Measurements from ENCODE around the gene PKN2. TPM values are rescaled to one million over a fixed set of nuclear protein-coding genes. Genes with fewer than 3 reads are reported as not detected.

Gene PKN2
- total RNA-seq, 1 donor from 2014 or later: 37.5 TPM

DNA sequence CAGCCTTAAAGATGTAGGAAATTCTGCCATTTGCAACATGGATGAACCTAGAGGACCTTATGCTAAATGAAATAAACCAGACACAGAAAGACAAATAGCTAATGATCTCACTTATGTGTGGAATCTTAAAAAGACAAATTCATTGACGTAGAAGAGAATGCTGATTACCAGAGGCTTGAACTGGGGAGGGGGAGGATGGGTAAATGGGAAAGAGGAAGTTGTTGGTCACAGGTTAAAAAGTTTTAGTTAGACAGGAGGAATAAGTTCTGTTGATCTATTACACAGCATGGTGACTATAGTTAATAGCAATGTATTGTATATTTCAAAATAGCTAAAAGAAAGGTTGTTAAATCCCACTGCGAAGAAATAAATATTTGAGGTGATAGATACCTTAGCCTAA, 62.8 kb downstream of the PKN2 start:
- Histone ChIP-seq H3K36me3 (ENCODE audit: insufficient read depth, low read length) (no peaks in the 10 kb centered on the region), H3K4me1 (ENCODE audit: insufficient read depth, low read length) (no peaks in the 10 kb centered on the region), H4K20me1 (ENCODE audit: insufficient read depth, low read length) (no peaks in the 10 kb centered on the region), H2AFZ (ENCODE audit: low read depth, low read length) (no peak overlapping the region), H3K27me3 (ENCODE audit: insufficient read depth, low read length) (no peaks in the 10 kb centered on the region), H3K4me3 (ENCODE audit: insufficient read depth, low read depth, low read length) (no peak overlapping the region), H3K9ac (ENCODE audit: low read length) (no peak overlapping the region), H3K27ac (ENCODE audit: low read depth, low read length) (no peak overlapping the region), H3K79me2 (ENCODE audit: insufficient read depth, low read length) (peaks cover 8% of the 10 kb centered on the region), H3K4me2 (ENCODE audit: low read length) (no peak overlapping the region), H3K9me3 (ENCODE audit: insufficient read depth, low read depth, low read length) (no peaks in the 10 kb centered on the region)
- Mint-ChIP-seq H3K4me1 (ENCODE audit: low read depth, unreplicated experiment) (peaks cover under 1% of the 10 kb centered on the region), H3K4me3 (ENCODE audit: unreplicated experiment) (no peak overlapping the region), H3K27ac (ENCODE audit: unreplicated experiment) (no peak overlapping the region), H3K36me3 (ENCODE audit: low read depth, unreplicated experiment) (peaks cover 3% of the 10 kb centered on the region), H3K27me3 (ENCODE audit: low read depth, unreplicated experiment) (no peaks in the 10 kb centered on the region), H3K9me3 (ENCODE audit: unreplicated experiment) (no peaks in the 10 kb centered on the region)
- FAIRE-seq (no peak), DNase-seq (ENCODE audit: low read depth) (no peak)
- no peak for TF ChIP-seq EZH2 (IDR thresholded peaks at IDR 0.05; ENCODE audit: insufficient read depth, low read length)

- Histone ChIP-seq H3K27me3 (ENCODE audit: insufficient read depth, low read length) (no peaks in the 10 kb centered on the region), H3K27ac (ENCODE audit: low read depth, low read length) (no peak overlapping the region), H2AFZ (ENCODE audit: low read depth, low read length) (no peak overlapping the region), H4K20me1 (ENCODE audit: insufficient read depth, low read length) (no peaks in the 10 kb centered on the region), H3K79me2 (ENCODE audit: insufficient read depth, low read length) (peaks cover 3% of the 10 kb centered on the region), H3K9ac (ENCODE audit: low read length) (no peak overlapping the region), H3K4me3 (ENCODE audit: insufficient read depth, low read depth, low read length) (no peak overlapping the region), H3K4me1 (ENCODE audit: insufficient read depth, low read length) (no peaks in the 10 kb centered on the region), H3K36me3 (ENCODE audit: insufficient read depth, low read length) (no peaks in the 10 kb centered on the region), H3K9me3 (ENCODE audit: insufficient read depth, low read depth, low read length) (no peaks in the 10 kb centered on the region), H3K4me2 (ENCODE audit: low read length) (no peak overlapping the region)
- Mint-ChIP-seq H3K9me3 (ENCODE audit: unreplicated experiment) (peaks cover 1% of the 10 kb centered on the region), H3K4me1 (ENCODE audit: low read depth, unreplicated experiment) (no peaks in the 10 kb centered on the region), H3K4me3 (ENCODE audit: unreplicated experiment) (no peak overlapping the region), H3K27ac (ENCODE audit: unreplicated experiment) (no peak overlapping the region), H3K36me3 (ENCODE audit: low read depth, unreplicated experiment) (peaks cover 9% of the 10 kb centered on the region), H3K27me3 (ENCODE audit: low read depth, unreplicated experiment) (no peaks in the 10 kb centered on the region)
- FAIRE-seq (no peak), DNase-seq (ENCODE audit: low read depth) (no peak)
- TF ChIP-seq EZH2 (IDR thresholded peaks at IDR 0.05; ENCODE audit: insufficient read depth, low read length): no peak
- TF ChIP-seq CTCF (IDR thresholded peaks at IDR 0.05; ENCODE audit: insufficient read depth, low read depth, low read length): no peak
Measured at GRCh38 chr1:88751714-88752113, 67.6 kb downstream of the PKN2 start.

GRCh38 chr1:88753506-88753905, 69.4 kb downstream of the PKN2 start:
- Histone ChIP-seq H3K4me2 (ENCODE audit: low read length) (no peak overlapping the region), H3K4me3 (ENCODE audit: insufficient read depth, low read depth, low read length) (no peak overlapping the region), H2AFZ (ENCODE audit: low read depth, low read length) (no peak overlapping the region), H4K20me1 (ENCODE audit: insufficient read depth, low read length) (peaks cover 2% of the 10 kb centered on the region), H3K36me3 (ENCODE audit: insufficient read depth, low read length) (no peaks in the 10 kb centered on the region), H3K79me2 (ENCODE audit: insufficient read depth, low read length) (peaks cover 10% of the 10 kb centered on the region), H3K27ac (ENCODE audit: low read depth, low read length) (no peak overlapping the region), H3K27me3 (ENCODE audit: insufficient read depth, low read length) (no peaks in the 10 kb centered on the region), H3K9ac (ENCODE audit: low read length) (no peak overlapping the region), H3K9me3 (ENCODE audit: insufficient read depth, low read depth, low read length) (no peaks in the 10 kb centered on the region), H3K4me1 (ENCODE audit: insufficient read depth, low read length) (no peaks in the 10 kb centered on the region)
- DNase-seq (ENCODE audit: low read depth) (no peak), FAIRE-seq (no peak)
- peaks cover 1% of the 10 kb centered on the region for H3K9me3 Mint-ChIP-seq (ENCODE audit: unreplicated experiment)
- no peak for TF ChIP-seq EZH2 (IDR thresholded peaks at IDR 0.05; ENCODE audit: insufficient read depth, low read length)
- no peak for TF ChIP-seq CTCF (IDR thresholded peaks at IDR 0.05; ENCODE audit: insufficient read depth, low read depth, low read length)
- H3K27ac Mint-ChIP-seq (ENCODE audit: unreplicated experiment): no peak overlapping the region
- no peak overlapping the region for H3K4me3 Mint-ChIP-seq (ENCODE audit: unreplicated experiment)
- H3K27me3 Mint-ChIP-seq (ENCODE audit: low read depth, unreplicated experiment): no peaks in the 10 kb centered on the region
- H3K36me3 Mint-ChIP-seq (ENCODE audit: low read depth, unreplicated experiment): peaks cover 7% of the 10 kb centered on the region
- H3K4me1 Mint-ChIP-seq (ENCODE audit: low read depth, unreplicated experiment): no peaks in the 10 kb centered on the region

Measured in astrocyte (in vitro differentiated cells and primary cell).